HG02970 (cell line): Measurements from ENCODE around the gene TMEM145.
"Not testable (repeated sequence)": the region's sequence is repeated elsewhere in the genome, so short reads cannot be mapped to it uniquely, and the experiment has no call there.

Source experiments
- ATAC-seq: cut with Tn5 transposase; IDR thresholded peaks from one replicate; pipeline ENCODE4 v1.9.1; 2021; ENCODE audit warnings: mild to moderate bottlenecking, moderate library complexity, moderate number of reproducible peaks; ENCODE audit not compliant: unreplicated experiment, low FRiP score

Gene TMEM145

GRCh38 chr19:42333018-42333417, 19.9 kb downstream of the TMEM145 start:
- ATAC-seq: no peak

- no peak for ATAC-seq
These were observed 21.0 kb downstream of the TMEM145 start for GRCh38 chr19:42333975-42334696.

GRCh38 chr19:42334697-42335373, 21.7 kb downstream of the TMEM145 start:
- ATAC-seq: no peak

- ATAC-seq: no peak
These were observed 22.3 kb downstream of the TMEM145 start for GRCh38 chr19:42335374-42335936.

- no peak for ATAC-seq
These were observed 22.9 kb downstream of the TMEM145 start for GRCh38 chr19:42335971-42336370.

GRCh38 chr19:42339126-42339860, 26.2 kb downstream of the TMEM145 start:
- ATAC-seq: not testable (repeated sequence)

- not testable (repeated sequence) for ATAC-seq
These were observed 26.8 kb downstream of the TMEM145 start for GRCh38 chr19:42339922-42340321.

- no peak for ATAC-seq
These were observed 30.4 kb downstream of the TMEM145 start for GRCh38 chr19:42343344-42344110.

- ATAC-seq: no peak
These were observed 31.3 kb downstream of the TMEM145 start for GRCh38 chr19:42344336-42344893.

- no peak for ATAC-seq
These were observed 32.2 kb downstream of the TMEM145 start for GRCh38 chr19:42345191-42345812.

GRCh38 chr19:42348211-42348610, 35.1 kb downstream of the TMEM145 start:
- no peak for ATAC-seq

- no peak for ATAC-seq
These were observed 36.4 kb downstream of the TMEM145 start for GRCh38 chr19:42349378-42350107.

- ATAC-seq: no peak
These were observed 37.3 kb downstream of the TMEM145 start for GRCh38 chr19:42350417-42350816.

- no peak for ATAC-seq
These were observed 38.1 kb downstream of the TMEM145 start for GRCh38 chr19:42351079-42351735.

- ATAC-seq: no peak
These were observed 39.5 kb downstream of the TMEM145 start for GRCh38 chr19:42352301-42353259.

GRCh38 chr19:42353341-42354015, 40.4 kb downstream of the TMEM145 start:
- ATAC-seq: no peak

GRCh38 chr19:42355896-42356295, 42.8 kb downstream of the TMEM145 start:
- ATAC-seq: no peak
